Cortex of kidney (tissue), 1 donor: ENCODE results near the gene NNT.
"Not testable (repeated sequence)": the region's sequence is repeated elsewhere in the genome, so short reads cannot be mapped to it uniquely, and the experiment has no call there.

Experiments
- DNase-seq: peaks from one replicate; lab custom pipeline; 2025; lab: John Stamatoyannopoulos, UW

NNT gene

DNA sequence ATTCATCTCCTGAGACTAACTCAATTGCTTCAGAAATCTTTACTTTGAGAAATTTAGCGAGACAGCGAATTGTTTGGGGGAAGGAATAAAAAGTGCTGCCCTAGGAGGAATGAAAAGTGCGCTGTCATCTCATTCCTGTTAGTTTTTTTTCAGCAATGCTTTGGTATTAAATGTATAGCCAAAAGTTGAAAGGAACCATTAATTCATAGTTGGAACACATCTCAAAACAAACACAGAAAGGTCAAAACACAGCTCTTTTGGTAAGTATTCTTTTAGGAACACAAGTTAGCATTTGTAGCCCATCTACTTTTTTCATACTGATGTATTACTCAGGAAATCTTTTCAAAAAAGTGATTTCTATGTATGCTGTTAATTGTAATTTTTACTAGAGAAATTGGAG lies 109.1 kb downstream of the NNT start:
- no peak for DNase-seq

DNA sequence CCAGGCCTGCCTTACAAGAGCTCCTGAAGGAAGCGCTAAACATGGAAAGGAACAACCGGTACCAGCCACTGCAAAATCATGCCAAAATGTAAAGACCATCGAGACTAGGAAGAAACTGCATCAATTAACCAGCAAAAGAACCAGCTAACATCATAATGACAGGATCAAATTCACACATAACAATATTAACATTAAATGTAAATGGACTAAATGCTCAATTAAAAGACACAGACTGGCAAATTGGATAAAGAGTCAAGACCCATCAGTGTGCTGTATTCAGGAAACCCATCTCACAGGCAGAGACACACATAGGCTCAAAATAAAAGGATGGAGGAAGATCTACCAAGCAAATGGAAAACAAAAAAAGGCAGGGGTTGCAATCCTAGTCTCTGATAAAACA lies 116.8 kb downstream of the NNT start:
- not testable (repeated sequence) for DNase-seq

DNA sequence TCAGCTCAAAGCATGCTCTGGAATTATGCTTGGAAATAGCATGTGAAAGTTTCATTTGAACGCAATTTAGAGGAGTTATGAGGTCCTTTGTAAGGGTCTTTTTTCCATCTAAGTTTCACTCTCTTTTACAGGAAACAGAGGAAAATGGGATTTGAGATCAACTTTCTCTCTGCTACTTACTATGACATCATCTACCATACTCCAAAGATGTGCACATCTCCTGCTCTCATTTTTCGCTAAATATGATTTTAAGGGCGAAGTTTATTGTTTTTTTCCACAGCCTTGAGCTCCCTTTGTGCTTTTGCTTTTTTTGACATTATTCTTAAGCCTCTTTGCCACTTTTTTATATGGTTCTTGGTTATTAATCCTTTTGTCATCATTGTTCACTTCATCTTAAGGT lies 125.6 kb downstream of the NNT start:
- DNase-seq = no peak

DNA sequence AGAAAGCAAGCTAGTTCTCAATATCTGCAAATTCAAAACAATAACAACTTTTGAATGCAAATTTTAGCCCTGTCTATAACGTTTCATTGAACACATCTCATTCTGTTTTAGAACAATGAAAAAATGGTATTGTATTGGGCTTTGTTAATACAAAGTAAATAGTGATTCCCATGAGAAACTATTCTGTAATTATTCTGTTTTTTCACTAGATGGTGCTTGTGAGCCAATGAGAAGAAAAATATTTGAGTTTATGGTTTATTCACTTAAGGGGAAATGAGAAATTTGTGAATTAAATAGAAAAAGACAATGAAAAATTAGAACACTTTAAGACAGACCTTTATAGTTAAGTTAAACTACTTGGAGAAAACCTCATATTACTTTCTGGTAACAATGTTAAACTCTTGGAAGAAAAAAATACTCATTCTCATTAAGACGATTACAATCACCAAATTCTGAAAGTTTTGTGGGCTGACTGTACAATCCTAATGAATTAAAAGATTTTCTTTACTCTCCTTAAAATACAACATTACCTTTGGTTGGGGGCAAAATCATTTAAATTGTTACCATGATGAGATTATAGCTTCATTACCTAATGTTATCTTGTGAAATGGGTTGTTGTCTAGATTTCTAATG lies 127.0 kb downstream of the NNT start:
- no peak for DNase-seq

DNA sequence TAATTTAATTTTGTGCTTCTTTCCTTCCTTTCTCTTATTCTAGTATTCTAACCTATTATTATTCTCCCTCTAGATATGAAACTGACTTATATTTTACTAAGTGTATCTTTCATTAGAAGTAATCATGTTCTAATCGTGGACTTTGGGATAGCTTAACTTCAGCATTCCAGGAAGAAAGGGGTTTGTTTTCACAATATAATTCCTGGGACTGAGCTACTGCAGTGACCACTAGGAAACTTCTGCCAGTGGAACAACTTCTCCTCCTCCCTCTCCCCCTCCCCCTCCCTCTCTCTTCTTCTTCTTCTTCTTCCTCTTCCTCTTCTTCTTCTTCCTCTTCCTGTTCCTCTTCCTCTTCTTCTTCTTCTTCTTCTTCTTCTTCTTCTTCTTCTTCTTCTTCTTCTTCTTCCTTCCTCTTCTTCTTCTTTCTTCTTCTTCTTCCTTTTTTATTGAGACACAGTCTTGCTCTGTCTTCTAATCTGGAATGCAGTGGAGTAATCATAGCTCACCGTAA lies 127.9 kb downstream of the NNT start:
- no peak for DNase-seq

DNA sequence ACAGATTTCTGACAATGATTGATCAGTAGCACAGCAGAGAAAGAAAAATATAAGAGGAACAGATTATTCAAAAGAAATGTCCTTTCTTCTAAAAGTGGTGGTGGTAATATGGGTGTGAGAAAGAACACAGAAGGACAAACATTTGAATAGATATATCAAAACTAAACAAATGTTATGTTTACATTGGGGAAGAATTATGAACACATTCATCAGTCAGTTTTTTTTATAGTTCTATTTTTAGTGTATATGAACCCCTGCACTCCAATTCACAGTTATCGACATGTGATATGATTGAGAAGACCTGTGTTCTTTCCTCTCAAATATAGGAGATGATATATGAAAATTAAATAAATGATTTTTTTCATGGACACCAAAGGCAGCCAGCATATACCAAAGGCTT lies 128.6 kb downstream of the NNT start:
- DNase-seq = no peak

DNA sequence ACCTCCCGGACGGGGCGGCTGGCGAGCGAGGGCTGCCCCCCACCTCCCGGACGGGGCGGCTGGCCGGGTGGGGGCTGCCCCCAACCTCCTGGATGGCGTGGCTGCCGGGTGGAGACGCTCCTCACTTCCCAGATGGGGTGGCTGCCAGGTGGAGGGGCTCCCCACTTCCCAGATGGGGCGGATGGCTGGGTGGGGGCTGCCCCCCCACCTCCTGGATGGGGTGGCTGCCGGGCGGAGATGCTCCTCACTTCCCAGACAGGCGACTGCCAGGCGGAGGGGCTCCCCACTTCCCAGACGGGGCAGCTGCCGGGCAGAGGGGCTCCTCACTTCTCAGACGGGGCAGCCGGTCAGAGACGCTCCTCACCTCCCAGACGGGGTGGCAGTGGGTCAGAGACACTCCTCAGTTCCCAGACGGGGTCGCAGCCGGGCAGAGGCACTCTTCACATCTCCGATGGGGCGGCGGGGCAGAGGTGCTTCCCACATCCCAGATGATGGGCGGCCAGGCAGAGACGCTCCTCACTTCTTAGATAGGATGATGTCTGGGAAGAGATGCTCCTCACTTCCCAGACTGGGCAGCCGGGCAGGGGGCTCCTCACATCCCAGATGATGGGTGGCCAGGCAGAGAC lies 143.1 kb downstream of the NNT start:
- DNase-seq = not testable (repeated sequence)

DNA sequence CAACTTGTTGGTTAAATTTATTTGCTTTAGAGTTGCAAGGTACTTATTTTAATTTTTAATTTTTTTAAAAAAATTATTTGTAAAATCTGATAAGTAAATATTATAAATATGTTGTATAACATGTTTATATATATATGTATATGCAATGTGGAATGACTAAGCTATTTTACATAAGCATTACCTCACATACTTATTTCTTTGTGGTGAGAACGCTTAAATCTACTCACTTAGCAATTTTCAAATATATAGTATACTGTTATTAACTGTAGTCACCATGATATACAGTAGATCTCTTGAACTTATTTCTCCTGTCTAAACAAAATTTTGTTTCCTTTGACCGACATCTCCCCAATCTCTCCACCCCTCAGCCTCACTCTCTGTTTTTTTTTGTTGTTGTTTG lies 147.8 kb downstream of the NNT start:
- no peak for DNase-seq

DNA sequence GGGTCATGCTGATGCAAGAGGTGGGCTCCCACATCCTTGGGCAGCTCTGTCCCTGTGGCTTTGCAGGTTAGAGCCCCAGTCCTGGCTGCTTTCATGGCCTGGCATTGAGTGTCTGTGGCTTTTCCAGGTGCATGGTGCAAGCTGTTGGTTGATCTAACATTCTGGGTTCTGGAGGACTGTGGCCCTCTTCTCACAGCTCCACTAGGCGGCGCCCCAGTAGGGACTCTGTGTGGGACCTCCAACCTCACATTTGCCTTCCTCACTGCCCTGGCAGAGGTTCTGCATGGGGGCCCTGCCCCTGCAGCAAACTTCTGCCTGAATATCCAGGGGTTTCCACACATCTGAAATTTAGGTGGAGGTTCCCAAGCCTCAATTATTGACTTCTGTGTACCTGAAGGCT lies 150.1 kb downstream of the NNT start:
- DNase-seq = no peak
